ENCODE measurements around the gene S1PR4.
"Not testable (repeated sequence)": the region's sequence is repeated elsewhere in the genome, so short reads cannot be mapped to it uniquely, and the experiment has no call there.

Gene S1PR4

GRCh38 chr19:3196933-3197205 is 18.3 kb downstream of the S1PR4 start:
- DNase-seq = no peak

- no peak for DNase-seq
Measured at GRCh38 chr19:3198901-3199700, 20.5 kb downstream of the S1PR4 start.

- no peak for DNase-seq
Measured at GRCh38 chr19:3201072-3201700, 22.6 kb downstream of the S1PR4 start.

GRCh38 chr19:3201911-3202310 is 23.3 kb downstream of the S1PR4 start:
- DNase-seq = no peak

GRCh38 chr19:3202346-3202745 is 23.8 kb downstream of the S1PR4 start:
- DNase-seq = no peak

- DNase-seq = not testable (repeated sequence)
Measured at GRCh38 chr19:3202895-3203294, 24.3 kb downstream of the S1PR4 start.

- DNase-seq = no peak
Measured at GRCh38 chr19:3203805-3204645, 25.5 kb downstream of the S1PR4 start.

DNA sequence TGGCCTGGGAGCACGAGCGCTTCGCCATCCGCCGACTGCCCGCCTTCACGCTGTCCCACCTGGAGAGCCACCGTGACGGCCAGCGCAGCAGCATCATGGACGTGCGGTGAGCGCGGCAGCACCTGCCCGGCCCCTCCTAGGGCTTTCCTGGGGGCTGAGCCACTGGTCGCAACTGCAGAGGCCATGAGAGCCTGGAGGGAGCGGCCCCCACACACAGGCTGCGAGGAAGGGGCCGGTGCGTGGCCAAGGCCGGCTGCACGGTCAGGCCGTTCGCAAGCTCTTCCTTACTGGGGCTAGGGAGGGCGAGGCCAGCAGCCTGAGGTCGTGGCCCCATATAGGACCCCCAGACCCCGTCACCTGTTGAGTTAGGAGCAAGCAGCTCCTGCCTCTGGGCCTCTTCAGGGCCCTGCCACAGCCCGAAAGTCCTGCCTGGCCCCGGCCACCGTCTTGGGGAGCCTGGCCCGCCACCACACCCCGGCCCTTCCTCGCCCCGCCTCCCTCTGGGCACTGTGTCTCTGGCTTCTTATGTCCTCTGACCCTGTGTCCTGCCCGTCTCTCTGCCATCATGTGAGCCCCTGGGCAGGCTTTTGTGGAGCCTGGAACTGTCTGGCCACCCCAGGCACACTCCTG is 26.2 kb downstream of the S1PR4 start:
- DNase-seq = no peak

DNA sequence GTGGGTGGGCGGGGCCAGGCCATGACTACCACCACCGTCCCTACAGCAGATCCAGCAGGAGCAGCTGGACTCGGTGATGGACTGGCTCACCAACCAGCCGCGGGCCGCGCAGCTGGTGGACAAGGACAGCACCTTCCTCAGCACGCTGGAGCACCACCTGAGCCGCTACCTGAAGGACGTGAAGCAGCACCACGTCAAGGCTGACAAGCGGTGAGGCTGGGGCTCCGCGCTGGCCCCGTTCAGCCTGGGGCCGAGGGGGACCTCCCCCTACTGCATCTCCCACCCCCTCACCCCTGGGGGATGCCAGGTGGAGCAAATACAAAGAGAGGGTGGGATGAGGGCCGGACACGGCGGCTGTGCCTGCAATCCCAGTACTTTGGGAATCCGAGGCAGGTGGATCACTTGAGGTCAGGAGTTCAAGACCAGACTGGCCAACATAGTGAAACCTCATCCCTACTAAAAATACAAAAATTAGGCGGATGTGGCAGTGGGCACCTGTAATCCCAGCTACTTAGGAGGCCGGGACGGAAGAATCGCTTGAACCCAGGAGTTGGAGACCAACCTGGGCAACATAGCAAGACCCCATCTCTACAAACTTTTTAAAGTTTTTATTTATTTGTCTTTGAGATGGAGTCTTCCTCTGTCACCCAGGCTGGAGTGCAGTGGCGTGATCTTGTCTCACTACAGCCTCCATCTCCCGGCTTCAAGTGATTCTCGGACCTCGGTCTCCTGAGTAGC is 27.8 kb downstream of the S1PR4 start:
- DNase-seq = no peak

GRCh38 chr19:3207461-3208242 is 29.1 kb downstream of the S1PR4 start:
- no peak for DNase-seq

DNA sequence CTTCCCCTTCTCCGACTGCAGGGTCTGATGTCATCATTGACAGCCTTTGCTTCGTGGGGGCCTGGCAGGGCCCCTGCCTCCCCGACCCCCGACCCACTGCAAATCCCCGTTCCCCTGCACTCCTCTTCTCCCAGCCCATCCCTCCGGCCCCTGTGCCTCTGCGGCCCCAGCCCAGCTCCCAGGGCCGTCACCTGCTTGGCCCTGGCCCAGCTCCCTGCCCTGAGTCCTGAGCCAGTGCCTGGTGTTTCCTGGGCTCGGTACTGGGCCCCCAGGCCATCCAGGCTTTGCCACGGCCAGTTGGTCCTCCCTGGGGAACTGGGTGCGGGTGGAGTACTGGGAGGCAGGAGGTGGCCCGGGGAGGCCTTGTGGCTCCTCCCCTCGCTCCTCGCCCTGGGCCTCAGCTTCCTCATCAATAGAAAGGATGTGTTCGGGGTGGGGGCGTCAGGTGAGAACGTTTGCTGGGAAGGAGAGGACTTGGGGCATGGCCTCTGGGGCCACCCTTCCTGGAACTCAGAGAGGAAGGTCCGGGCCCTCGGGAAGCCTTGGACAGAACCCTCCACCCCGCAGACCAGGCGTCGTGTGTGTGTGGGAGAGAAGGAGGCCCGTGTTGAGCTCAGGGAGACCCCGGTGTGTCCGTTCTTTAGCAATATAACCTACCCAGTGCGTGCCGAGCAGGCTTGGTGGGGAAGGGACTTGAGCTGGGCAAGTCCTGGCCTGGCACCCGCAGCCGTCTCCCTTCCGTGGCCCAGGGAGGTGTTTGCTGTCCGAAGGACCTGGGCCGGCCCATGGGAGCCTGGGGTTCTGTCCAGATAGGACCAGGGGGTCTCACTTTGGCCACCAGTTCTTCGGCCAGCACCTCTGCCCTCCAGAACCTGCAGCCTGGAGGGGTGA is 30.0 kb downstream of the S1PR4 start:
- DNase-seq = no peak

- no peak for DNase-seq
Measured at GRCh38 chr19:3210347-3211017, 31.9 kb downstream of the S1PR4 start.

DNA sequence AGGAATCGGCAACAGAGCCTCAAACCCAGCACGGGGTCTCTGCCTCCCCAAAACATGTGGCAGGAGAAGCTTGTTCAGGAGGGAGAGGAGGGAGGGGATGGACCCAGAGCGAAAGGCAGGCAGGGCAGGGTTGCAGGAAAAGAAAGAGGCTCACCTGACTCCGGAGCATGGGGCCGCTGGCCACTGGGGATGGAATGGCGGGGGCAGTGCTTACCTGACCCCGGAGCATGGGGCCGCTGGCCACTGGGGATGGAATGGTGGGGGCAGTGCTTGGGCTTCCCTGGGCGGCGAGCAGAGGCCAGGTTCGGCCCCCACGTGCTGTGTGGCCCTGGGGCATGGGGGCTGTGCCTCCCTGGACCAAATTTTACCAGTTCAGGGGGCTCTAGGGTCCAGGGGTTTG is 32.6 kb downstream of the S1PR4 start:
- no peak for DNase-seq

GRCh38 chr19:3213159-3213558 is 34.6 kb downstream of the S1PR4 start:
- no peak for DNase-seq

DNA sequence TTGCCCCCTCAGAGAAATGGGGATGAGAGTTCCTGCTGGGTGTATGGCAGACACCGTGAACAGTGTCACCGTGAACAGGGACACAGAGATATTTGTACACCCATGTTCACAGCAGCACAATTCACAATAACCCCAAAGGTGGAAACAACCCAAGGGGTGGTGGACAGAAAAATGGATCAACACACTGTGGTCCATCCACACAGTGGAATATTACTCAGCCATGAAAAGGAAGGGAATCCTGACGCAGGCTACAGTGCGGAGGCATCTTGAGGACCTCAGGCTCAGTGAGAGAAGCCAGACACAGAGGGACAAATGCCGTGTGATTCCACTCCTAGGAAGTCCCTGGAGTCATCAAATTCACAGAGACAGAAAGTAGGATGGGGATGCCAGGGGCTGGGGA is 38.3 kb downstream of the S1PR4 start:
- DNase-seq = no peak

DNA sequence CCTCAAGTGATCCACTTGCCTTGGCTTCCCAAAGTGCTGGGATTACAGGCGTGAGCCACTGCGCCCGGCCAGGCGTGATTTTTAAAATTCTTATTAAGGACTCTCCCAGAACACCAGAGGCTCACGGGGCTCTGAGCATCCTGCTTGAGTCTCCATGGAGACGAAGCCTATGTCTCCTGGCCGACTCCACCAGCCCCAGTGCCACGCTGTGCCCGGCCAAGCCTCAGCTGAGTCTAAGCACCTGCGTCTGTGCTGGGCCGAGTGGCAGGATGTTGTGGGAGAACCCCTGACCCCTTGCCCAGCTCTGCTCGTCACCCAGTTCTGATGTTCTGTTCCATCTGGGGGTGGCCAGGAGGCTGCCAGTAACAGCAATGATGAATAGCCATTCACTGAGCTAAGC is 42.0 kb downstream of the S1PR4 start:
- no peak for DNase-seq

- DNase-seq = not testable (repeated sequence)
Measured at GRCh38 chr19:3221576-3221975, 43.0 kb downstream of the S1PR4 start.

GRCh38 chr19:3222709-3223108 is 44.1 kb downstream of the S1PR4 start:
- DNase-seq = no peak

- no peak for DNase-seq
Measured at GRCh38 chr19:3224346-3225168, 46.0 kb downstream of the S1PR4 start, which contains the start of gene CELF5. CELF5 (plus strand) TSS chr19:3224661; CDS start chr19:3224740, 79 bp downstream.

Measured in NCI-H748 treated with DMSO at 0.1 percent for 48 hours (cell line).